Body of pancreas (tissue), 4 donors: ENCODE data around the gene MTG1. TPM values are rescaled to one million over a fixed set of nuclear protein-coding genes. Genes with fewer than 3 reads are reported as not detected.

Experiments used
- ATAC-seq: fragments of 150-250 bp; one replicate; pipeline ENCODE4 v1.9.1; 2016
- DNase-seq, 4 donors: peaks; one replicate each; pipeline ENCODE4 v3.0.0-alpha.2; 2019
- H3K27ac ChIP-seq, 4 donors: fragments of 200-600 bp; sonication (generic); 1 replicate in 3 of 4; 2 replicates in 1 of 4; pipeline versions ENCODE4 v1.5.1 to v1.6.1; 2016 to 2019; ENCODE audit warnings: mild to moderate bottlenecking in 1 of 4, mixed read lengths in 1 of 4, moderate library complexity in 1 of 4
- H3K27me3 ChIP-seq, 2 donors: fragments of 200-600 bp; sonication (generic); one replicate each; pipeline ENCODE4 v1.6.0; 2016; ENCODE audit warnings: mild to moderate bottlenecking in 1 of 2
- H3K36me3 ChIP-seq, 2 donors: fragments of 200-600 bp; sonication (generic); replicated peaks in 1 of 2; 2 replicates each; pipeline ENCODE4 v1.5.1; 2016; ENCODE audit warnings: low read depth in 2 of 2; ENCODE audit not compliant: insufficient read depth in 1 of 2
- H3K4me1 ChIP-seq: fragments of 200-600 bp; sonication (generic); one replicate; pipeline ENCODE4 v1.6.0; 2016
- H3K4me3 ChIP-seq, 2 donors: fragments of 200-600 bp; sonication (generic); 1 replicate in 1 of 2; 2 replicates in 1 of 2; pipeline ENCODE4 v1.5.1; 2016 to 2019
- H3K9me3 ChIP-seq, 3 donors: fragments of 200-600 bp; sonication (generic); 1 replicate in 2 of 3; 2 replicates in 1 of 3; pipeline ENCODE4 v1.5.1; 2016
- CTCF ChIP-seq, 7 experiments: fragments of 450-650 bp in 4 of 7; fragments of 200-600 bp in 3 of 7; sonication (generic) in 3 of 7; IDR thresholded peaks; one replicate each; pipeline ENCODE4 v1.5.1; 2016 to 2019; ENCODE audit warnings: antibody characterized with exemption in 7 of 7
- POLR2A ChIP-seq, 3 donors: fragments of 450-650 bp; IDR thresholded peaks; one replicate each; pipeline ENCODE4 v1.6.1; 2016; ENCODE audit warnings: antibody characterized with exemption in 3 of 3, mild to moderate bottlenecking in 2 of 3
- WGBS, 2 donors: methylation state at CpG; one replicate each; pipeline ENCODE4 v1.1.5; 2017; 5-methylcytosine and 5-hydroxymethylcytosine counted together
- intact Hi-C: fragments of 100-400 bp; cut with DNase I; formaldehyde crosslinking; loops from one replicate; pipeline ENCODE4 v1.15.1; 2023
- total RNA-seq, 2 donors: library from RNA; depleted of rRNA; stranded (reverse); fragments of >200 nt; gene quantifications; one replicate each; pipeline ENCODE4 v1.1.0, GENCODE V29; 2016

Gene MTG1
- total RNA-seq, 2 donors from 2014 or later: 22.8 to 83.7 TPM

GRCh38 chr10:133455196-133455595 lies 61.2 kb downstream of the MTG1 start:
- H3K27me3 ChIP-seq: no peaks in the 10 kb centered on the region
- no peak overlapping the region for H3K4me3 ChIP-seq
- H3K9me3 ChIP-seq: no peaks in the 10 kb centered on the region
- H3K4me1 ChIP-seq: no peaks in the 10 kb centered on the region
- ATAC-seq (no peak), DNase-seq (no peak)
- H3K36me3 ChIP-seq: no peaks in the 10 kb centered on the region
- WGBS, 2 donors: 80 to 83% methylated on average over 5 of the region's 5 CpGs
- TF ChIP-seq CTCF (IDR thresholded peaks at IDR 0.05) (no peak), POLR2A (IDR thresholded peaks at IDR 0.05) (no peak)
- H3K27ac ChIP-seq: no peak overlapping the region
- intact Hi-C loops: no loop called here

GRCh38 chr10:133455611-133456031 lies 61.7 kb downstream of the MTG1 start:
- DNase-seq (no peak), ATAC-seq (no peak)
- no peak overlapping the region for H3K27ac ChIP-seq
- intact Hi-C loops: no loop called here
- 91 to 93% methylated on average over 7 of the region's 7 CpGs for whole genome bisulfite sequencing, 2 donors
- H3K4me1 ChIP-seq: no peaks in the 10 kb centered on the region
- no peaks in the 10 kb centered on the region for H3K27me3 ChIP-seq
- no peak for TF ChIP-seq POLR2A (IDR thresholded peaks at IDR 0.05)
- no peak for TF ChIP-seq CTCF (IDR thresholded peaks at IDR 0.05)
- no peaks in the 10 kb centered on the region for H3K36me3 ChIP-seq
- no peaks in the 10 kb centered on the region for H3K9me3 ChIP-seq
- H3K4me3 ChIP-seq: no peak overlapping the region

- DNase-seq (no peak), ATAC-seq (no peak)
- H3K27ac ChIP-seq: no peak overlapping the region
- 87 to 90% methylated on average over 40 to 45 of the region's 46 CpGs for WGBS, 2 donors
- no peaks in the 10 kb centered on the region for H3K36me3 ChIP-seq
- no peaks in the 10 kb centered on the region for H3K27me3 ChIP-seq
- no peaks in the 10 kb centered on the region for H3K4me1 ChIP-seq
- intact Hi-C loops: no loop called here
- TF ChIP-seq POLR2A (IDR thresholded peaks at IDR 0.05) (no peak), CTCF (IDR thresholded peaks at IDR 0.05) (no peak)
- no peaks in the 10 kb centered on the region for H3K9me3 ChIP-seq
- H3K4me3 ChIP-seq: no peak overlapping the region
These were observed 62.3 kb downstream of the MTG1 start for GRCh38 chr10:133456041-133456951.

GRCh38 chr10:133457100-133457841 lies 63.3 kb downstream of the MTG1 start:
- no peak for ATAC-seq
- no peak for TF ChIP-seq POLR2A (IDR thresholded peaks at IDR 0.05)
- no peak for TF ChIP-seq CTCF (IDR thresholded peaks at IDR 0.05)
- H3K36me3 ChIP-seq: no peaks in the 10 kb centered on the region
- no peak overlapping the region for H3K4me3 ChIP-seq
- no peak for DNase-seq
- no peaks in the 10 kb centered on the region for H3K9me3 ChIP-seq
- H3K4me1 ChIP-seq: no peaks in the 10 kb centered on the region
- intact Hi-C loops: no loop called here
- no peak overlapping the region for H3K27ac ChIP-seq
- H3K27me3 ChIP-seq: no peaks in the 10 kb centered on the region
- WGBS, 2 donors: 87 to 95% methylated on average over 10 to 27 of the region's 34 CpGs
